Fibroblast of lung (primary cell): ENCODE results near the gene CCDC116. TPM values are rescaled to one million over a fixed set of nuclear protein-coding genes. Genes with fewer than 3 reads are reported as not detected.

Source experiments
- DNase-seq, 2 donors: peaks; one replicate each; pipeline versions ENCODE4 v3.0.0 to v3.0.0-alpha.2; 2010; ENCODE audit warnings: low read depth in 2 of 2
- H2AFZ ChIP-seq: 2 replicates; pipeline ENCODE4 v1.5.1; 2012; ENCODE audit warnings: low read length, control low read depth, inconsistent platforms
- H3K27ac ChIP-seq: 2 replicates; pipeline ENCODE4 v1.5.1; 2011; ENCODE audit warnings: low read length, control low read depth; ENCODE audit not compliant: insufficient read depth
- H3K27me3 ChIP-seq: 2 replicates; pipeline ENCODE4 v1.5.1; 2011; ENCODE audit warnings: mild to moderate bottlenecking, low read length; ENCODE audit not compliant: control insufficient read depth, insufficient read depth
- H3K36me3 ChIP-seq: 2 replicates; pipeline ENCODE4 v1.5.1; 2011; ENCODE audit warnings: low read length; ENCODE audit not compliant: control insufficient read depth, insufficient read depth
- H3K4me1 ChIP-seq: 2 replicates; pipeline ENCODE4 v1.5.1; 2011; ENCODE audit warnings: low read length; ENCODE audit not compliant: control insufficient read depth, insufficient read depth; ENCODE audit errors: extremely low read depth
- H3K4me2 ChIP-seq: 2 replicates; pipeline ENCODE4 v1.5.1; 2011; ENCODE audit warnings: low read length, control low read depth; ENCODE audit not compliant: insufficient read depth; ENCODE audit errors: extremely low read depth
- H3K4me3 ChIP-seq, 4 experiments: fragments of 200-600 bp in 1 of 4; sonication (generic) in 1 of 4; replicated peaks in 1 of 4; 2 replicates each; pipeline ENCODE4 v1.5.1; 2011 to 2016; ENCODE audit warnings: low read length in 4 of 4, low read depth in 3 of 4, mild to moderate bottlenecking in 3 of 4, control low read depth in 2 of 4, inconsistent platforms in 1 of 4, mixed read lengths in 1 of 4; ENCODE audit not compliant: insufficient read depth in 1 of 4; ENCODE audit errors: control extremely low read depth in 1 of 4
- H3K79me2 ChIP-seq: 2 replicates; pipeline ENCODE4 v1.5.1; 2012; ENCODE audit warnings: mild to moderate bottlenecking, low read length, inconsistent platforms; ENCODE audit not compliant: control insufficient read depth, insufficient read depth
- H3K9ac ChIP-seq: 2 replicates; pipeline ENCODE4 v1.5.1; 2011; ENCODE audit warnings: mild to moderate bottlenecking, low read length, control low read depth; ENCODE audit not compliant: insufficient read depth
- H3K9me3 ChIP-seq: 2 replicates; pipeline ENCODE4 v1.5.1; 2012; ENCODE audit warnings: low read depth, low read length; ENCODE audit not compliant: control insufficient read depth, insufficient read depth
- H4K20me1 ChIP-seq: 2 replicates; pipeline ENCODE4 v1.5.1; 2011; ENCODE audit warnings: low read length; ENCODE audit not compliant: control insufficient read depth, insufficient read depth; ENCODE audit errors: extremely low read depth
- EZH2 ChIP-seq: IDR thresholded peaks from 2 replicates; pipeline ENCODE4 v1.5.1; 2012; ENCODE audit warnings: low read length, control low read depth, mild to moderate bottlenecking; ENCODE audit errors: missing control alignments
- polyA plus RNA-seq, 2 donors: library from polyadenylated mRNA; depleted of rRNA in 1 of 2; stranded (reverse) in 1 of 2; unstranded in 1 of 2; fragments of >200 nt; gene quantifications; 2 replicates each; pipeline ENCODE4 v1.2.1, GENCODE V29; 2011 to 2012; ENCODE audit warnings: missing spikeins in 1 of 2
- total RNA-seq: library from RNA; depleted of rRNA; stranded (reverse); fragments of >200 nt; gene quantifications from 2 replicates; pipeline ENCODE4 v1.2.1, GENCODE V29; 2014
- TF ChIP-seq, protein P1 (sequence below), 2 donors: IDR thresholded peaks in 1 of 2; conservative IDR thresholded peaks in 1 of 2; 1 replicate in 1 of 2; 2 replicates in 1 of 2; pipeline ENCODE4 v1.5.1; 2011 to 2012; ENCODE audit warnings: low read length in 2 of 2, control low read depth in 1 of 2, inconsistent platforms in 1 of 2, low read depth in 1 of 2, mild to moderate bottlenecking in 1 of 2

Gene CCDC116
- total and polyA plus RNA-seq, 2 donors (not counting 1 experiment from before 2014, with no cell fraction given) = 0.03 to 0.17 TPM

DNA sequence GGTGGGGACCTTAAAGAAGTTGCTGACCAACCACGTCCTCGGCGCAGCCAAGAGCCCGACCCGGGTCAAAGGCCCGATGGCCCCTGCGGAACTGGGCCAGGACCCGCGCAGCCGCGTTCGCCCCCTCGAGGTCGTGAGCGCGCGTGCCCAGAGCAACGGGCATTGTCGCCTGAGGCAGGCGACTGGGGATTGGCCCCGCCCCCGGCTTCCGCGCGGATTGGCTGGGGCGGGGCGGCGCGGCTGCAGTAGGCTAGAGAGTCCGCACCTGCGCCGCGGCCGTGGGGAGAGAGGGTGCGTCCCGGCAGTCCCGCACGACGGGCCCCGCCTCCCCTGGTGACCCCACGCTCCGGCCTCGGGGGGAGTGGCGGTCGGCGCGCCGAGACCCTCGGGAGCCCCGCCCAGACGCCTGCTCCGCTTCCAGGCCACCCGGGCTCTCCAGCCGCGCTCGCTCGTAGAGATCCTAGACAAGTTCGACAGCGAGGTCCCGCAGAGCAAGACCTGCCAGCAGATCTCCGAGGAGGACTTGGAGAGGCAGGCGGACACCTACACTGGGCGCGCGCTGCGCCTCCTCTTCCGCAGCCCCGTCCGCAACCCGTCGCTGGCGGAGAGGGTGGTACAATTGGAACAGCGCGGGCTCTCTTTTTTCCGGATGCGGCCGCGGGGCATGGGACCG lies 24.9 kb downstream of the CCDC116 start:
- Histone ChIP-seq H3K9me3 (no peaks in the 10 kb centered on the region), H3K36me3 (peaks cover 2% of the 10 kb centered on the region), H3K9ac (no peak overlapping the region), H3K27me3 (no peaks in the 10 kb centered on the region), H3K4me2 (peak overlapping the region; percentile 59), H3K4me1 (peaks cover 6% of the 10 kb centered on the region), H3K27ac (no peak overlapping the region), H2AFZ (peak overlapping the region; percentile 82), H4K20me1 (no peaks in the 10 kb centered on the region), H3K4me3 (peak overlapping the region; percentile 41 to 57 (median 46)), H3K79me2 (peaks cover 3% of the 10 kb centered on the region)
- DNase-seq = peak; percentile 11 to 36
- TF ChIP-seq, protein P1, sequence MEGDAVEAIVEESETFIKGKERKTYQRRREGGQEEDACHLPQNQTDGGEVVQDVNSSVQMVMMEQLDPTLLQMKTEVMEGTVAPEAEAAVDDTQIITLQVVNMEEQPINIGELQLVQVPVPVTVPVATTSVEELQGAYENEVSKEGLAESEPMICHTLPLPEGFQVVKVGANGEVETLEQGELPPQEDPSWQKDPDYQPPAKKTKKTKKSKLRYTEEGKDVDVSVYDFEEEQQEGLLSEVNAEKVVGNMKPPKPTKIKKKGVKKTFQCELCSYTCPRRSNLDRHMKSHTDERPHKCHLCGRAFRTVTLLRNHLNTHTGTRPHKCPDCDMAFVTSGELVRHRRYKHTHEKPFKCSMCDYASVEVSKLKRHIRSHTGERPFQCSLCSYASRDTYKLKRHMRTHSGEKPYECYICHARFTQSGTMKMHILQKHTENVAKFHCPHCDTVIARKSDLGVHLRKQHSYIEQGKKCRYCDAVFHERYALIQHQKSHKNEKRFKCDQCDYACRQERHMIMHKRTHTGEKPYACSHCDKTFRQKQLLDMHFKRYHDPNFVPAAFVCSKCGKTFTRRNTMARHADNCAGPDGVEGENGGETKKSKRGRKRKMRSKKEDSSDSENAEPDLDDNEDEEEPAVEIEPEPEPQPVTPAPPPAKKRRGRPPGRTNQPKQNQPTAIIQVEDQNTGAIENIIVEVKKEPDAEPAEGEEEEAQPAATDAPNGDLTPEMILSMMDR (conservative IDR thresholded peaks at IDR 0.05 in 1 of 2, IDR thresholded peaks at IDR 0.05 in 1 of 2; ENCODE audit: low read depth in 1 of 2, low read length in 2 of 2) = no peak

DNA sequence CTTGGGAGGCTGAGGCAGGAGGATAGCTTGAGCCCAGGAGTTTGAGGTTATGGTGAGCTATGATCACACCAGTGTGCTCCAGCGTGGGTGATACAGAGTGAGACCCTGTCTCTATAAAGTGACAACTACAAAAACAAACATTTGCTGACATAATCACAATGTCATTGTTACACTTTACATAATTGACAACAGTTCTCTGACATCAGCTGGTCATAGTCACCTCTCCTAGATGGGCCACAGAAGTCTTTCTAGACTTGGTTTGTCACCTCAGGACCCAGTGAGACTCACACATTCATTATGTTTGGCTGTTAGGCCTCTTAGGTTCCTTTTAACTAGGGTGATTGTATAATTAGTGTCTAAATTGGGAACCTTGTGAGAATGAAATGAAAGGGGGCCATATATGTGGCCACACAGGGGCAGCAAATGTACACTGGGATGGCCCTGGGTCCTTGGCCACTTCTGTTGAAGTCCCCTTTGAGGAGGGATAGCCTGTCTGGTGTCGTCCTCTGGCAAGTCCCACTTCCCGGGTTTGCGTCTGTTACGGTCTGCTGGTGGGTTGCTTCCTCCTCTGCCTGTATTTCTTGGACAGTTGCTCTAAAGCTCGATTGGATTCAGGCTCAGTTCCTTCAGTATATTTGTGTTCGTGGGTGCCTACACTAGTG lies 27.4 kb downstream of the CCDC116 start:
- no peak overlapping the region for H3K4me2 ChIP-seq
- H3K4me3 ChIP-seq = no peak overlapping the region
- no peaks in the 10 kb centered on the region for H3K36me3 ChIP-seq
- H3K9me3 ChIP-seq = no peaks in the 10 kb centered on the region
- no peak for DNase-seq
- no peak overlapping the region for H3K27ac ChIP-seq
- TF ChIP-seq EZH2 = no peak
- TF ChIP-seq, protein P1 (conservative IDR thresholded peaks at IDR 0.05 in 1 of 2, IDR thresholded peaks at IDR 0.05 in 1 of 2; ENCODE audit: low read depth in 1 of 2, low read length in 2 of 2) = no peak
- no peak overlapping the region for H3K9ac ChIP-seq
- H3K79me2 ChIP-seq = no peaks in the 10 kb centered on the region
- no peaks in the 10 kb centered on the region for H4K20me1 ChIP-seq
- no peaks in the 10 kb centered on the region for H3K27me3 ChIP-seq
- H3K4me1 ChIP-seq = no peaks in the 10 kb centered on the region
- no peak overlapping the region for H2AFZ ChIP-seq

DNA sequence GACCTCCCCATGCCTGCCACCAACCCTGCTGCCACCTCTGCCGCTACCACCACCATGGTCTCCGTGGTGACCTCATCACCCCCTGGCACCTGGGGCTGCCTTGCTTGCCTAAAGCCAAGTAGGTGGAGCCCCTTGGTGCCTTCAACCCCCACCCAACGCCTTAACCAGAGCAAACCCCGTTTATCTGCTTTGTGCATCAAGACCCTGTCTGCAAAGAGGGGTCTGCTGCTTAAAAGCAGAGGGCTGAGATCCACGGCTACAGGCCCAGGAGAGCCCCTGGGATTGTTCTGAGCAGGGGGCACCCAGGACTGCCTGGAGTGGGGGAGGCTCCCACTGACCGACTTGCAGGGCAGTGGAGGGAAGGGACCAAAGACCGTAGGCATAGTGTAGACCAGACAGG lies 28.3 kb downstream of the CCDC116 start:
- TF ChIP-seq, protein P1 (conservative IDR thresholded peaks at IDR 0.05 in 1 of 2, IDR thresholded peaks at IDR 0.05 in 1 of 2; ENCODE audit: low read depth in 1 of 2, low read length in 2 of 2) = no peak
- TF ChIP-seq EZH2 = no peak
- Histone ChIP-seq H3K4me2 (no peak overlapping the region), H2AFZ (no peak overlapping the region), H3K9ac (no peak overlapping the region), H3K27ac (no peak overlapping the region), H3K9me3 (no peaks in the 10 kb centered on the region), H3K36me3 (no peaks in the 10 kb centered on the region), H4K20me1 (no peaks in the 10 kb centered on the region), H3K4me3 (no peak overlapping the region), H3K79me2 (no peaks in the 10 kb centered on the region), H3K4me1 (no peaks in the 10 kb centered on the region), H3K27me3 (no peaks in the 10 kb centered on the region)
- DNase-seq = no peak
